OCI-LY3 (cell line): ENCODE measurements around the gene SETSIP.

Experiments used
- EZH2phosphoT487 ChIP-seq: fragments of 200-600 bp; shearing (Covaris generic); IDR thresholded peaks from 2 replicates; pipeline ENCODE4 v1.6.1; 2018; ENCODE audit warnings: antibody characterized with exemption, mixed run types, low read depth
- TF ChIP-seq, protein P1 (sequence below): fragments of 200-600, 300-600 bp; sonication (generic); IDR thresholded peaks from 2 replicates; pipeline ENCODE4 v1.5.1; 2014; ENCODE audit warnings: antibody characterized with exemption, low read length, low read depth

GRCh38 chr1:92095874-92096273 is 20.7 kb upstream of the SETSIP start:
- TF ChIP-seq EZH2phosphoT487, result no peak
- TF ChIP-seq, protein P1, sequence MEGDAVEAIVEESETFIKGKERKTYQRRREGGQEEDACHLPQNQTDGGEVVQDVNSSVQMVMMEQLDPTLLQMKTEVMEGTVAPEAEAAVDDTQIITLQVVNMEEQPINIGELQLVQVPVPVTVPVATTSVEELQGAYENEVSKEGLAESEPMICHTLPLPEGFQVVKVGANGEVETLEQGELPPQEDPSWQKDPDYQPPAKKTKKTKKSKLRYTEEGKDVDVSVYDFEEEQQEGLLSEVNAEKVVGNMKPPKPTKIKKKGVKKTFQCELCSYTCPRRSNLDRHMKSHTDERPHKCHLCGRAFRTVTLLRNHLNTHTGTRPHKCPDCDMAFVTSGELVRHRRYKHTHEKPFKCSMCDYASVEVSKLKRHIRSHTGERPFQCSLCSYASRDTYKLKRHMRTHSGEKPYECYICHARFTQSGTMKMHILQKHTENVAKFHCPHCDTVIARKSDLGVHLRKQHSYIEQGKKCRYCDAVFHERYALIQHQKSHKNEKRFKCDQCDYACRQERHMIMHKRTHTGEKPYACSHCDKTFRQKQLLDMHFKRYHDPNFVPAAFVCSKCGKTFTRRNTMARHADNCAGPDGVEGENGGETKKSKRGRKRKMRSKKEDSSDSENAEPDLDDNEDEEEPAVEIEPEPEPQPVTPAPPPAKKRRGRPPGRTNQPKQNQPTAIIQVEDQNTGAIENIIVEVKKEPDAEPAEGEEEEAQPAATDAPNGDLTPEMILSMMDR, result no peak
